NCI-H2171 treated with DMSO at 0.1 percent for 48 hours (cell line): Measurements from ENCODE around the gene BABAM2.

Experiments used
- DNase-seq: peaks from one replicate; lab custom pipeline; 2025; lab: John Stamatoyannopoulos, UW

BABAM2 gene

GRCh38 chr2:28032816-28033215 is 142.3 kb downstream of the BABAM2 start:
- no peak for DNase-seq

GRCh38 chr2:28034696-28035095 is 144.2 kb downstream of the BABAM2 start:
- DNase-seq: no peak

GRCh38 chr2:28035163-28035690 is 144.7 kb downstream of the BABAM2 start:
- DNase-seq: no peak

DNA sequence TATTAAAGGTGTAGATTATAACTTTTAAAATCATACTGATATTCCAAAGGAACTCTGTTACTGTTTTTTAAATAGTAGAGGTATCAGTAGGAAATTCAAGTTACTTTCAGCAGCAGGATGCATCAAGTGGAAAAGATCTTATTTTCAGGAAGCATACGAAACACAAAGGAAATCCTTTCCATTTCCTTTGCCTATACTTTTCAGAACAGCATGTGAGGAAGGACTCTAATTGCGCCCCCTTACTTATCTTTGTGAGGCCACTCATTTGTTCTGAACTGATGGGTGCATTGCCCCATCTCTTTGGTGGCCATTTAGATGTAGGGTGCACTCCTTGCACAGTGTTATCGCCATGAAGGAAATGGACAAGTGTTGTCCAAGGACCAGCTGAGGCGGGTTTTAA is 145.3 kb downstream of the BABAM2 start:
- no peak for DNase-seq

DNA sequence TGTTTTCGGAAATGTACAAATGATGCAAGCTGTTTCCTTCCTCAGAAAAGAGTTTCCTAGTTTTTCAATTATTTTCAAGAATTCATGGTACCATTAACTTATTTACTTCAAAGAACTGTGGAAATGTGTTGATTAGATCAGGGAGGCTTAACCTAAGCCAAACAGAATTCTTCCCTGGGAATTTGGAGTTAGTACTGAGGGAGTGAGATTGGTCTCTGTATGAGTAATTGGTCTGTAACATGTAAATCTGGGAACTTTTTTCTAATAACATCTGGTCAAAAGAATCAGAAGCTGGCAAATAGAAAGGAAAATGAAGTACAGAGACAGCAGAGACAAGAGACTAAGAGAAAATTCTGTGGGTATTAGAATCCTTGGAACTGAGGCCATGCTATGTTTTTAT is 145.8 kb downstream of the BABAM2 start:
- DNase-seq: no peak

GRCh38 chr2:28038722-28039121 is 148.2 kb downstream of the BABAM2 start:
- no peak for DNase-seq

- no peak for DNase-seq
Observed at GRCh38 chr2:28045676-28046351, 155.3 kb downstream of the BABAM2 start.

GRCh38 chr2:28046921-28047320 is 156.4 kb downstream of the BABAM2 start:
- DNase-seq: no peak

DNA sequence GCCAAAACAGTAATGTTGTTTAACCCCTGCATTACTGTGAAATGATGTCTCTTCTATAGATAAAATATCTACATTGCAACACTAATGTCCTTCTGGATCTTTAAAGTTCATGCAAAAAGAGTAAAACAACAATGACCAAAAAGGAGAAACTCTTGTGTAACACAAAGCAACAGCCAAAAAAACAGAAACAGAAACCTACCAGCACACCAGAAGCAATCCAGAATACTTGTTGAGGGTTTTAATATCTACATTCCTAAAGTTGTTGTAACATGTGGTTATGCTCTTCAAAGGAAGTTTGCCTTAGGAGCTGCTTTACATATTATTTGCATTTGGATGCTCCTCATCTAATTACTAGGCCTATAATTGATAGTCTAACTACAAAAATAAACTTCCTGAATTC is 157.2 kb downstream of the BABAM2 start:
- DNase-seq: no peak

DNA sequence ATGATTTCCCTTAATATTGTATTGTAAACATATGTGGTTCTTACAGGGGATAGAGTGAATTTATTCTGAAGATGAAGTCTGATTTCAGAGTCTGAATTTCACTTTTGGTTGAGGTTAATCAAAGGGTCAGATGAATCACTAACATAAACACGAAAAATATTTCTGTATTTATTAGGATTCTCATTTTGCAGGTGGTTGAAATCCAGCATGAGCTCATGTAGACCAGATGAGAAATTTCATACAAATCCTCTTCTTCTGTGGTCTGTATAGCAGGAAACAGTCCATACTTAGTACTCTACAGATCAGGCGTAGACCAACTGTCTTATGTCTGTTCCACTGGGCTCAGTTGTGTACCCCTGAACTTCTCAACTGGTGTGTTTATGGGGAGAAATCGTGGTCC is 157.8 kb downstream of the BABAM2 start:
- no peak for DNase-seq

DNA sequence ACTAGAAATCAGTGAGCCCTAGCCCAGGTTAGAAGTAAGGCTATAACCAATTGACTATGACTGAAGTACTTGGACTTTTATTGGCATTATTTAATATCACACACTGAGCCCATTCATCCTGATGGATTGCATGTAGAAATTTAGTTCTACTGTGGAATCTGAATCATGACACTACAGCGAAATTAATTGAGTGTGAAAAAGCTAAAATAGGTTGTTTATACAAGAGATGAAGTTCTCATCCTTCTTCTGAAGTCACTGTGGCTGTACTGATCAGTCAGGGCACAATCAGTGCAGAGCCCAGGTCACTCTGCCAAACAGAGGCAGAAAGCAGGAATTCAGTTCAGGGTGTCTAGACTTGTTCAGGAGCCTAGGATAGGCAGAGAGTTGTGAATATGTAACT is 158.9 kb downstream of the BABAM2 start:
- DNase-seq: no peak

DNA sequence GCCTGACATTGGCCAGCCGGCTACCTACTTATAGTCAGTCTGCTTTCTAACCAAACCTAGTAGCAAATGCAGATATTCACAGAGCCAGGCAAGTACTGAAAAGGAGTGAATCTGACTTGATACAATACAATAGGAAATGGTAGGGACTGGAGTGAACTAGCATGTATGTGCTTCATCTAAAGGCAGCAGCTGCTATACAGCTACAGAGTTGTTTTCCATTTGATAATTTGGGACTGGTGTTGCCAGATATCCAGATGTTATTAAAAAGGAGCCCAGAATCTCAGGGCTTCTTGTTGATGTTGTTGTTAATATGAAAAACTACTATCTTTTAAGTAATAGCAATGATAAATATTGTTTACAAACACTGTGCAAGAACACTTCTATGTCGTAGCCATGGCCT is 159.4 kb downstream of the BABAM2 start:
- DNase-seq: no peak

GRCh38 chr2:28052691-28053090 is 162.2 kb downstream of the BABAM2 start:
- DNase-seq: no peak

GRCh38 chr2:28053597-28053996 is 163.1 kb downstream of the BABAM2 start:
- DNase-seq: peak; percentile 10

DNA sequence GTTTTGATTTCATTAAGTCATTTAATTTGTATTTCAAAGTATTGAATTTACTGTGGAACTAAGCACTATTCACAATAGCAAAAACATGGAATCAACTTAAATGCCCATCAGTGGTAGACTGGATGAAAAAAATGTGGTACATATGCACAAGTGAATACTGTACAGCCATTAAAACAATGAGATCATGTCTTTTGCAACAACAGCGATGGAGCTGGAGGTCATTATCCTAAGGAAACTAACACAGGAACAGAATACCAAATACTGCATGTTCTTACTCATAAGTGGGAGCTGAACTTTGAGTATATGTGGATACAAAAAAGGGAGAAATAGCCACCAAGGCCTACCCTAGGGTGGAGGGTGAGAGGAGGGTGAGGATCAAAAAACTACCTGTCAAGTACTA is 164.4 kb downstream of the BABAM2 start:
- no peak for DNase-seq

- no peak for DNase-seq
Observed at GRCh38 chr2:28055325-28055970, 164.9 kb downstream of the BABAM2 start.

DNA sequence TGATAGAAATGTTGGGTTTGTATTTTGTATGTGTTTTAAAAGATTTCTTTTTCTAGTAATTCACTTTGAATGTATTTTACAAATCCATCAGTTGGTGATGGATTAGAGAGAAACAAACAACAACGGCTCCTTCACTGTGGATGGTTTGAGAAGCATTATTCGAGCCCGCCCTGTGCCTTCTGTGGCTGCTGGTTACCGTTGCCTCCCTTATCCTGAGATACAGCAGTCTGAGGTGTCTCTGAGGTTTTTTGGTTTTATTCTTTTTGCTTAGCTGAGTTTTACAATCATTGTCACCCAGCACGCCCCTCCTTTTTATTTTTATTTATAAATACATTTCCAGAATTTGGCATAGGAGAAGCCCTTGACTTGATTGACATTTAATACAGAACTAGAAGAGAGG is 168.3 kb downstream of the BABAM2 start:
- DNase-seq: no peak

DNA sequence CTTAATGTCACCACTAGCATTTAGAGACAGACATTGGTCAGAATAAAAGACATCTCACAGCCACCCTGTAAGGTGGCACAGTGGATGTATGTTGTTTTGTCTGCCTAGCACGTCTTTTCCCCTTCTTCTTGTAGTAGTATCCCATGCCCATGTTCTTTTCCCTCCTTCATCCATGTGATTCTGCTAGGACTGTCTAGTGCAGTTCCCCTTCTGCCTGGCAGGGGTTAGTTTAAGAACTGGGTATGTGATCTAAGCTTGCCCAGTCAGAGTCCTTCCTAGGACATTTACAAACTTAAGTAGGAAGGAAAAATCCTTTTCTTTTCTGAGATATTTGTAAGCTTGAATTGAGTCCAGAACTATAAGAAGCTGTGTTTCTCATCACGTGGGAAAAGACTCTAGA is 172.3 kb downstream of the BABAM2 start:
- DNase-seq: no peak

GRCh38 chr2:28063492-28063962 is 173.0 kb downstream of the BABAM2 start:
- no peak for DNase-seq

DNA sequence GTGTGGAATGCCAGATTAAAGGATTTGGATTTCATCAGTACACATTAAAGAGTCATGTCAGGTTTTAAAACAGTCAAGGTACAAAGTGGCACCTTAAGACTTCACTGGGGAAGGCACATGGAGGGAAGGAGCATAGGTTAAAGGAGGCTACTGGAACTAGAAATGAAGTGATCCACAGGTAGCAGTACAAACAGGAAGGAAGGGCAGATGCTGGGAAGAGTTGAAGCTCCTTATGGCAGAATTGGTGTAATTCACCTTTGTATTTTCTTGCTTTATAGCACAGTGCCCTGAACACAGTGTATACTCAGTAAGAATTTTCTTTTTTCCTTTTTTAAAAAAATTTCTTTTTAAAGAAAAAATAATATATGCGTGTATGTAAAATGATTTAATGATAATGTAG is 177.1 kb downstream of the BABAM2 start:
- no peak for DNase-seq

DNA sequence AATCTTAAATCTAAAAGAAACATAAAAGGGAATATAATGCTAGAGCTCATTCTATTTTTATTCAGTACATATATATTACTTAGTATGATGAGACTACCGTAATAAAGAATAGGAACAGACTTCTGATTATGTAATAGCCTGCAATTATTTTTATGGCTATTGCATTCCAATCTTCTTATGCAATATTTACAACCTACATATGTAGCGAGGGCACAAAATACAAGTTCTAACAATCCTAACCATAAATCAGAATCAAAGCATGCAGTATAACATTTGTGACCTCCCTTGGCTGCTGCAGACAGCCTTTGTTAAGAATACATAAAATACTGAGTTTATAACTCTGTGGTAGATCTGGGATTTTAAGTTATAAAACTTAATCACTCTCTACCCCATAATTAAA is 177.6 kb downstream of the BABAM2 start:
- DNase-seq: no peak

- DNase-seq: no peak
Observed at GRCh38 chr2:28068527-28068926, 178.0 kb downstream of the BABAM2 start.

GRCh38 chr2:28071221-28071620 is 180.7 kb downstream of the BABAM2 start:
- no peak for DNase-seq

DNA sequence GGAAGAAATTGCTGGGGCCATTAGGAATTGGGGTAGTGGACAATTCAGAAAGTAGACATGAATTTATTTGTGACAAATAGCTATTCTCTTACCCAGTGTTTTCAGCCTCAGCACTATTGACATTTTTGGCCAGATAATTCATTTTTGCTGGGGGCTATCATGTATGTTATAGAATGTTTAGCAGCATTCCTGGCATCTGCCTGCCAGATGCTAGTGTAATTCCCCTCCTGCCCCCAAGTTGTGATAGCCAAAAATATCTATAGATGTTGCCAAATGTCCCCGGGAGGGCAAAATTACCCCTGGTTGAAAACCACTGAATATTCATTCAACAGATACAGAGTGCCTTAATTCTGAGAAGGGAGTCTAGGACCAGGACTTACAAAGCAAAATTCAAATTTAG is 183.6 kb downstream of the BABAM2 start:
- DNase-seq: no peak
